HL-60 (cell line): ENCODE data around the gene MOCS1.
"Not testable (repeated sequence)": the region's sequence is repeated elsewhere in the genome, so short reads cannot be mapped to it uniquely, and the experiment has no call there.

Experiments
- DNase-seq, 2 experiments: peaks; one replicate each; pipeline ENCODE4 v3.0.0-alpha.2; 2010 to 2020; ENCODE audit warnings: low read depth in 1 of 2, low spot score in 1 of 2
- H3K27ac ChIP-seq: fragments of 250-450 bp; sonication (Bioruptor Pico); replicated peaks from 2 replicates; pipeline ENCODE4 v1.5.1; 2020; ENCODE audit warnings: mild to moderate bottlenecking, moderate library complexity
- H3K27me3 ChIP-seq: fragments of 250-450 bp; sonication (Bioruptor Pico); 2 replicates; pipeline ENCODE4 v1.5.1; 2021; ENCODE audit warnings: mild to moderate bottlenecking, moderate library complexity; ENCODE audit not compliant: insufficient read depth, poor library complexity, severe bottlenecking
- H3K4me3 ChIP-seq: replicated peaks from 2 replicates; pipeline ENCODE4 v1.5.1; 2011; ENCODE audit warnings: mild to moderate bottlenecking, control low read depth, low read length; ENCODE audit not compliant: insufficient read depth
- GABPA ChIP-seq: IDR thresholded peaks from 2 replicates; pipeline ENCODE4 v1.6.1; 2012; ENCODE audit warnings: low read depth
- POLR2AphosphoS5 ChIP-seq: IDR thresholded peaks from 2 replicates; pipeline ENCODE4 v1.6.1; 2012; ENCODE audit warnings: low read depth
- SPI1 ChIP-seq: IDR thresholded peaks from 2 replicates; pipeline ENCODE4 v1.6.1; 2012; ENCODE audit warnings: low read depth, mild to moderate bottlenecking, borderline replicate concordance
- TF ChIP-seq, protein P1 (sequence below): IDR thresholded peaks from one replicate; pipeline ENCODE4 v1.5.1; 2011; ENCODE audit warnings: low read length, control low read depth, inconsistent platforms; ENCODE audit not compliant: insufficient read depth
- TF ChIP-seq, protein P2 (sequence below): IDR thresholded peaks from 2 replicates; pipeline ENCODE4 v1.6.1; 2012; ENCODE audit warnings: low read depth; ENCODE audit not compliant: insufficient replicate concordance

The MOCS1 gene

DNA sequence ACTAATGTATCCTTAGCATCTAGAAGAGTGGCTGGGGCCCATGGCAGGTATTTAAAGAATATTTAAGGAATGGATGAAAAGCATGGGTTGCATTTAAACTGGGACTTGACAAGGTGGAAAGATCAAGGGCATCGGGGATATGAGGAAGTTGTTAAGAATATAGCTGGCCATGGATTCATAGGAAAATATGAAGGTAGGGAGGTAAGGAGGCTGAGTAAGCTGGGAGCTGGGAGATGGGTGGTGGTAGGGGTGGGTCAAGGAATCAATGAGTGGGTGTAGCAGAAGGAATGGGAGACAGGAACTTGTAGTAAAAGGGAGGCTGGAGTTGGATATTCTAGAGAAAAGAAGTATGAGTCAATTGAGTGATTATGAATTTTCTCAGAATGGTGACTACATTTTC is 44.0 kb upstream of the MOCS1 start:
- Histone ChIP-seq H3K27me3 (no peaks in the 10 kb centered on the region), H3K4me3 (no peak overlapping the region), H3K27ac (no peak overlapping the region)
- TF ChIP-seq, protein P1, sequence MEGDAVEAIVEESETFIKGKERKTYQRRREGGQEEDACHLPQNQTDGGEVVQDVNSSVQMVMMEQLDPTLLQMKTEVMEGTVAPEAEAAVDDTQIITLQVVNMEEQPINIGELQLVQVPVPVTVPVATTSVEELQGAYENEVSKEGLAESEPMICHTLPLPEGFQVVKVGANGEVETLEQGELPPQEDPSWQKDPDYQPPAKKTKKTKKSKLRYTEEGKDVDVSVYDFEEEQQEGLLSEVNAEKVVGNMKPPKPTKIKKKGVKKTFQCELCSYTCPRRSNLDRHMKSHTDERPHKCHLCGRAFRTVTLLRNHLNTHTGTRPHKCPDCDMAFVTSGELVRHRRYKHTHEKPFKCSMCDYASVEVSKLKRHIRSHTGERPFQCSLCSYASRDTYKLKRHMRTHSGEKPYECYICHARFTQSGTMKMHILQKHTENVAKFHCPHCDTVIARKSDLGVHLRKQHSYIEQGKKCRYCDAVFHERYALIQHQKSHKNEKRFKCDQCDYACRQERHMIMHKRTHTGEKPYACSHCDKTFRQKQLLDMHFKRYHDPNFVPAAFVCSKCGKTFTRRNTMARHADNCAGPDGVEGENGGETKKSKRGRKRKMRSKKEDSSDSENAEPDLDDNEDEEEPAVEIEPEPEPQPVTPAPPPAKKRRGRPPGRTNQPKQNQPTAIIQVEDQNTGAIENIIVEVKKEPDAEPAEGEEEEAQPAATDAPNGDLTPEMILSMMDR = no peak
- TF ChIP-seq, protein P2, sequence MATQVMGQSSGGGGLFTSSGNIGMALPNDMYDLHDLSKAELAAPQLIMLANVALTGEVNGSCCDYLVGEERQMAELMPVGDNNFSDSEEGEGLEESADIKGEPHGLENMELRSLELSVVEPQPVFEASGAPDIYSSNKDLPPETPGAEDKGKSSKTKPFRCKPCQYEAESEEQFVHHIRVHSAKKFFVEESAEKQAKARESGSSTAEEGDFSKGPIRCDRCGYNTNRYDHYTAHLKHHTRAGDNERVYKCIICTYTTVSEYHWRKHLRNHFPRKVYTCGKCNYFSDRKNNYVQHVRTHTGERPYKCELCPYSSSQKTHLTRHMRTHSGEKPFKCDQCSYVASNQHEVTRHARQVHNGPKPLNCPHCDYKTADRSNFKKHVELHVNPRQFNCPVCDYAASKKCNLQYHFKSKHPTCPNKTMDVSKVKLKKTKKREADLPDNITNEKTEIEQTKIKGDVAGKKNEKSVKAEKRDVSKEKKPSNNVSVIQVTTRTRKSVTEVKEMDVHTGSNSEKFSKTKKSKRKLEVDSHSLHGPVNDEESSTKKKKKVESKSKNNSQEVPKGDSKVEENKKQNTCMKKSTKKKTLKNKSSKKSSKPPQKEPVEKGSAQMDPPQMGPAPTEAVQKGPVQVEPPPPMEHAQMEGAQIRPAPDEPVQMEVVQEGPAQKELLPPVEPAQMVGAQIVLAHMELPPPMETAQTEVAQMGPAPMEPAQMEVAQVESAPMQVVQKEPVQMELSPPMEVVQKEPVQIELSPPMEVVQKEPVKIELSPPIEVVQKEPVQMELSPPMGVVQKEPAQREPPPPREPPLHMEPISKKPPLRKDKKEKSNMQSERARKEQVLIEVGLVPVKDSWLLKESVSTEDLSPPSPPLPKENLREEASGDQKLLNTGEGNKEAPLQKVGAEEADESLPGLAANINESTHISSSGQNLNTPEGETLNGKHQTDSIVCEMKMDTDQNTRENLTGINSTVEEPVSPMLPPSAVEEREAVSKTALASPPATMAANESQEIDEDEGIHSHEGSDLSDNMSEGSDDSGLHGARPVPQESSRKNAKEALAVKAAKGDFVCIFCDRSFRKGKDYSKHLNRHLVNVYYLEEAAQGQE = no peak
- TF ChIP-seq POLR2AphosphoS5 = no peak
- no peak for TF ChIP-seq SPI1
- no peak for TF ChIP-seq GABPA
- DNase-seq = no peak

GRCh38 chr6:39973661-39974060 is 39.4 kb upstream of the MOCS1 start:
- Histone ChIP-seq H3K27ac (no peak overlapping the region), H3K4me3 (no peak overlapping the region), H3K27me3 (no peaks in the 10 kb centered on the region)
- no peak for TF ChIP-seq POLR2AphosphoS5
- DNase-seq = no peak

- not testable (repeated sequence) for DNase-seq, H3K27me3 ChIP-seq, H3K4me3 ChIP-seq, H3K27ac ChIP-seq
Measured at GRCh38 chr6:39972717-39973116, 38.5 kb upstream of the MOCS1 start.

DNA sequence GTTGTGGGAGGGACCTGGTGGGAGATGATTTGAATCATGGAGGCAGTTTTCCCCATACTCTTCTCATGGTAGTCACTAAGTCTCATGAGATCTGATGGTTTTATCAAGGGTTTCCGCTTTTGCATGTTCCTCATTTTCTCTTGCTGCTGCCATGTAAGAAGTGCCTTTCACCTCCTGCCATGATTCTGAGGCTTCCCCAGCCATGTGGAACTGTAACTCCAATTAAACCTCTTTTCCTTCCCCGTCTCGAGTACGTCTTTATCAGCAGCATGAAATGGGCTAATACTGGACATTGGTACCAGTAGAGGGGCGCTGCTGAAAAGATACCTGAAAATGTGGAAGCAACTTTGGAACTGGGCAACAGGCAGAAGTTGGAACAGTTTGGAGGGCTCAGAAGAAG is 36.9 kb upstream of the MOCS1 start:
- 0 out of 2 replicates have a peak, but pooled peaks have one; percentile 37 for TF ChIP-seq SPI1
- not testable (repeated sequence) for H3K27me3 ChIP-seq, DNase-seq

DNA sequence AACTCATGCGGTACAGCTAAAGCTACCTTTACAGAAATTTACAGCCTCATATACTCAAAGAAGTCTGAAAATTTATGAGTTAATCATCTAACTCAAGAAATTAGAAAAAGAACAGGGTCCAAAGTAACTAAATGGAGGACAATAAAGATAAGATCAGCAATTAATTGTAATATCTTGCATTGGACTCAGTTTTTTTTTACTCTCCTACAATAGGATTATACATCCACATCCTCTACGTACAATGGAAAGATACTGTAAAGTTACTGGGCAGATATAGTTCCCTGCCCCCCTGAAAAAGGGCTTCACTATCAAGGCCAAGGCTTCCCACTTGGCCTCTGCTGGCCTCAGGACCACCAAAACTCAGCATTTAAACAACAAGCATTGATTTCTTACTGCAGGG is 31.5 kb upstream of the MOCS1 start:
- DNase-seq = no peak

More for the DNA sequence above, 36.9 kb upstream of the MOCS1 start:
- H3K4me3 ChIP-seq, H3K27ac ChIP-seq: not testable (repeated sequence)

More for the DNA sequence above, 31.5 kb upstream of the MOCS1 start:
- Histone ChIP-seq H3K27ac (no peak overlapping the region), H3K27me3 (no peaks in the 10 kb centered on the region), H3K4me3 (no peak overlapping the region)
- no peak for TF ChIP-seq POLR2AphosphoS5
- no peak for TF ChIP-seq SPI1
- TF ChIP-seq, protein P2 = no peak
- TF ChIP-seq, protein P1 = no peak
- no peak for TF ChIP-seq GABPA
